ENCODE measurements around the gene MCIDAS. TPM values are rescaled to one million over a fixed set of nuclear protein-coding genes. Genes with fewer than 3 reads are reported as not detected.

Gene MCIDAS
- total RNA-seq, 2 experiments from 2014 or later, result not detected

DNA sequence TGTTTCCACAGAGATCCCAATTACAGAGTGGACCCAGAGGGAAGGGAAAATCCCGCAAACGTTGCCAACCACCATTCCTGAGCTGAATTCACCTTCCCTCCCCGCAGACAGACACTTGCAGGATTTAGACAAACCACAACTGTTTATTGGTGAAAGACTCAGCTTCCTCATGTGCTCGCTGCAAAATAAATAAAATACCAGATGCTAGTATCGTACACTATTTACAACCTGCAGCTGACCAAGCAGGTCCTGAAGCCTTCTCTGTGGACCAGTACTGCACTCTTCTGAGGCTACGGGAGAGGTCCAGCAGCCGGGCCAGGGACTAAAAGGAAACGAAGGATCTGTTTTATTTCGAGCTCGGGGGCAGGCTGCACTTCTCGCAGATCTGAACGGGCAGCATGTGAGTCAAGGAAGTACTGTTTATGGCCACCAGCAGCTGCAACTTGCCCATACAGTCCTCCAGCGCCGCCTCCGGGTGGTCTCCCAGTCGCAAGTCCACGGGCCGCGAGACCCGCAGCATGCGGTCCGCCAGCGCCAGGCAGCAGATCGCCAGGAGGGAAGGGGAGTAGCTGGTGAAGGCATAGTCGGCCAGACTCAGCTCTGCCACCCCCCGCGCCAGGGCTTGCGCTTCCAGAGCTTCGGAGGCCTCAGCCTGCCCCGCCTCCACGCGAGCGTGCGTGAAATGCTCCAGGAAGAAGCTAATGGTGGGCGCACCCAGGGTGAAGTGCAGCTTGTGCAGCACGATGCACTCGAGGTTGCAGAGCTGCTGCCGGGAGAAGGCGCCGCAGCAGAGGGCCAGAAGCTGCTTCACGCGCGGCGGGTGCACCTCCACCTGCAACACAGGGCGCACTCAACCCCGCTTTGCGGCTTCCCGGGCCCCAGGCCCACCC is 4.2 kb upstream of the MCIDAS start:
- Mint-ChIP-seq H3K4me3 (peak overlapping the region; percentile 54), H3K36me3 (ENCODE audit: low read depth) (peaks cover 2% of the 10 kb centered on the region), H3K4me1 (ENCODE audit: low read depth) (peaks cover 35% of the 10 kb centered on the region), H3K9me3 (ENCODE audit: insufficient read depth) (no peaks in the 10 kb centered on the region), H3K27ac (no peak overlapping the region), H3K27me3 (ENCODE audit: low read depth) (peaks cover 70% of the 10 kb centered on the region)
- ChIA-PET POLR2A (interaction anchor here (0.6 to 1.7 kb wide), 3 partner anchors 10 to 96 kb away, joined by 3 to 4 read pairs (median 3); no protein-coding TSS in a partner anchor), CTCF (interaction anchor here (0.8 to 2.0 kb wide), 6 partner anchors 9 to 704 kb away, joined by 3 to 8 read pairs (median 4); no protein-coding TSS in a partner anchor)
- ATAC-seq (no peak), DNase-seq (peak; percentile 30)

DNA sequence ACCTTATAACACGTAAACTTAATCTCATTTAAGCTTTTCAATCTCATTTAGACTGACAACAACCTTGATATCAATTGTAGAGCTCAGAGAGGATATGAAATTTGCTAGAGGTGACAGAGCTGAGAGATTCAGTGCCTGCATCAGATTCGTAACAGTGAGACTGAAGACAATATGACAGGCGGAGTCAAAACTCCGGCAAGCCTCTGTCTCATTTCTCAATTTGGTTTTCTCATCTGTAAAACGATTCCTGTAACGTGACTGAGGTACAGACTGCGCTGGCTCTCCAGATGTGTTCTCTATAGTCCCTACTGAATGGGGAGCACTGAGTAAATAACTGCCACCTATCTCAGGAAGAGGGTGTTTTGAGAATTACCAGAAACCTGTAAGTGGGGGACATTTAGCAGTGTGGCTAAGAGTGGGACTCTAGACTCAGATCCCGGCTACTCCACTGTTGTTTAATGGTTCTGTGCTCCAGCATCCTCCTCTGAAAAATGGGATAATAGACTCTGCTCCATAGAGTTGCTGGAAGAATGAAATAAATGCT is 3.0 kb upstream of the MCIDAS start:
- ChIA-PET POLR2A (no interaction called here), CTCF (no interaction called here)
- Mint-ChIP-seq H3K9me3 (ENCODE audit: insufficient read depth) (no peaks in the 10 kb centered on the region), H3K27me3 (ENCODE audit: low read depth) (peaks cover 77% of the 10 kb centered on the region), H3K36me3 (ENCODE audit: low read depth) (peaks cover 2% of the 10 kb centered on the region), H3K4me3 (no peak overlapping the region), H3K4me1 (ENCODE audit: low read depth) (peaks cover 39% of the 10 kb centered on the region), H3K27ac (no peak overlapping the region)
- ATAC-seq (no peak), DNase-seq (peak; percentile 18)

DNA sequence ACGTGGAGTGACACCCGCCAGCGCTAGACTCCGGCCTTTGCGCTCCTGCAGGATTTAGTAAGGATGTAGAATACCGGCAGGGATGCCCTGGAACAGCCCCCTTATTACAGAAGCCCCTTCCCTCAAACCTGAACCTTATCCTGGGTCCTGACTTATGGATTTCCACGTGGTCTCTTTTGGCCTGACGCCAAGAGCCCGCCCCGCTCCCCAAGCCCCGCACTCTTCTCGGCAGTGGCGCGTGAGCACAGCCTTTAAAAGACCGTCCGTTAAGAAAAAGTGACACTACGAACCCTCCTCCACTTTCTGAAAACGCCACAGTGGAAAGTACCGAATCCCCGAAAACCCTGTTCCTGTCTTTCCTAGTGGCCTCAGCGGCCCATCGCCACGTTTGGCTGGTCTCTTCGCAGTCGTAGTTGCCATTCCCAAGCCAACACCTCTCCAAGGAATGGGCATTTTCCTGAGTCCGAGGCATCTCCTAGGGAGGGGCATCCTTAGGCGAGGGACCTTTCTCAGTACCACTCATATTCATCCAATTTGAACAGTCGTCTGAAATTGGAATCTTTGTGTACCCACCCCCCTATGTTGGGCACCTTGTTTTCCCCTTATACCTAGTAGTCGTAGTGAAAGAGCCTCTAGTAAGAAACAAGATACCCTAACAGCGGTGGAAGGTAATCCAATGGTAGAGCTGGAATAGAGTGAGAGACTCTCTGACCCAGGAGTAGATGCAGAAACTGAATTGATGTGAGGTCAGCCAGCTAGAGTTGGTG is 732 bp upstream of the MCIDAS start:
- ATAC-seq (no peak), DNase-seq (peak; percentile 18)
- CTCF ChIA-PET, result interaction anchor here (1.0 kb wide), 1 partner anchor 52 kb away, joined by 4 read pairs; no protein-coding TSS in a partner anchor
- H3K4me3 Mint-ChIP-seq, result peak overlapping the region; percentile 59
- POLR2A ChIA-PET, result no interaction called here
- H3K27me3 Mint-ChIP-seq (ENCODE audit: low read depth), result peaks cover 88% of the 10 kb centered on the region
- no peaks in the 10 kb centered on the region for H3K9me3 Mint-ChIP-seq (ENCODE audit: insufficient read depth)
- no peaks in the 10 kb centered on the region for H3K36me3 Mint-ChIP-seq (ENCODE audit: low read depth)
- no peak overlapping the region for H3K27ac Mint-ChIP-seq
- H3K4me1 Mint-ChIP-seq (ENCODE audit: low read depth), result peaks cover 39% of the 10 kb centered on the region

DNA sequence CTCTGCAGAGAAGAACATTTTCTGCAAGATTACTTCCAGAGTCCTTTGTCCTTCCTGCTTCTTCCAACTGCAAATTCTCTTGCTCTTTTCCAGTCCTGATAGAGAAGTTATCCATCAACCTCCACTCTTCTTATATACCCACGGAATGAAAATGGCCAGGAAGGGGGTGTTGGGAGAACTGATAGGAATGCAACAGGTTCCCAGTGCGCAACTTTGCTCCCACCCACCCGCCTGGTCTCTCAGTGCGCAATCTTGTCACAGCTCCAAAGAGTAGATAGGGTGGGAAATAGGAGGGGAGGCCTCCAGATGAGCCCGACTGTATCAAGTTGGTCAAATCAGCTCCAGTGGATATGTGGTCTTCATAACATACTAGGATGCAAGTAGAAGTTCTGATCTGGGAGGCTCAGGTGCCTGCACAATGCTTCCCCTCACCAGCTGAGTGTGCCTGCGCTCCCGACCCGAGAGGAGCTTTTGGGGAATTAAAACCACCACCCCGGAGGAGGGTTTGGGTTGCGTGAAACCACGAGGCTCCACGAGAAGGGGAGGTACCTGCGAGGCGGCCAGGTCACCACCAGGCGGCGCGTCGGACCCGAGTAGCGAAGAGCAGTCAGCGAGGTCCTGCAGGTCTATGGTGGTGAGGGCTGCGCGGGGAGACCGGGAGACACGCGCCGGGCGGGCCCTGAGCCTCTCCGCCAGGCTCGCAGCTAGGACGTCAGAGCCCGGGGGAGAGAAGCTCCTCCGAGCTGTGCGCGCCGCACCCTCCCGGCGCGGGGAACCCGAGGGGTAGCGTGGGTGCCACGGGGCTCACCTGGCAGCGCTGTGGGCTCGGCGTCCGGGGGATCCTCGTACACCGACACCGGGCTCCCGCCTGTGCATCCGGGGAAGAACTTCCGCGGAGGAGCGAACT is 835 bp downstream of the MCIDAS start:
- ChIA-PET CTCF (interaction anchor here (0.7 to 1.8 kb wide), 14 partner anchors 8 to 320 kb away, joined by 3 to 6 read pairs (median 3); partner anchors contain the start of genes DHX29 and MTREX), POLR2A (no interaction called here)
- H3K4me3 Mint-ChIP-seq, result peak overlapping the region; percentile 59
- H3K9me3 Mint-ChIP-seq (ENCODE audit: insufficient read depth), result no peaks in the 10 kb centered on the region
- peaks cover 29% of the 10 kb centered on the region for H3K4me1 Mint-ChIP-seq (ENCODE audit: low read depth)
- H3K36me3 Mint-ChIP-seq (ENCODE audit: low read depth), result peaks cover 2% of the 10 kb centered on the region
- H3K27me3 Mint-ChIP-seq (ENCODE audit: low read depth), result peaks cover 84% of the 10 kb centered on the region
- H3K27ac Mint-ChIP-seq, result no peak overlapping the region
- DNase-seq (peak; percentile 76), ATAC-seq (peak; percentile 72)

DNA sequence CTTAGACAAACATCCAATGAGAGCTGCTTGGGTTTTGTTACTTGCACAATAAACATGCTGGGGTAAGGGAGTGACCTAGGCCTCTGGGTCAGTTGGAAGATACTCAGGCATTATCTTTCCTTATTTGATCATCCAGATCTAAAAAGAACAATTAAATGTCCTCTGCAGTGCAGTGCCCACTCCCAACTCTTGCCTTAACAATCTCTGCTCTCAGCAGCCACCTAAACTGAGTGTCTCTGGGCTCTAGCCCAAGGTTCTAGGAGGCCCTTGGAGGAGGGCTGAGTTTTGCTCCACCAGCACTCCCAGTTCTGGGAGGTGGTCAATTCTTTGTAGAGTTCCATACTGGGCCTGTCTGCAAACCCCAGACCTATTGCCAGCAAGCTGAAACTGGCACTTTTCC is 1.8 kb downstream of the MCIDAS start:
- H3K27me3 Mint-ChIP-seq (ENCODE audit: low read depth), result peaks cover 84% of the 10 kb centered on the region
- DNase-seq (peak; percentile 17), ATAC-seq (no peak)
- H3K4me1 Mint-ChIP-seq (ENCODE audit: low read depth), result peaks cover 32% of the 10 kb centered on the region
- H3K9me3 Mint-ChIP-seq (ENCODE audit: insufficient read depth), result no peaks in the 10 kb centered on the region
- no peak overlapping the region for H3K4me3 Mint-ChIP-seq
- POLR2A ChIA-PET, result no interaction called here
- H3K36me3 Mint-ChIP-seq (ENCODE audit: low read depth), result peaks cover 2% of the 10 kb centered on the region
- CTCF ChIA-PET, result interaction anchor here (0.6 to 1.8 kb wide), 7 partner anchors 29 to 82 kb away, joined by 3 to 5 read pairs (median 4); partner anchors contain the start of genes DHX29 and MTREX
- H3K27ac Mint-ChIP-seq, result no peak overlapping the region

DNA sequence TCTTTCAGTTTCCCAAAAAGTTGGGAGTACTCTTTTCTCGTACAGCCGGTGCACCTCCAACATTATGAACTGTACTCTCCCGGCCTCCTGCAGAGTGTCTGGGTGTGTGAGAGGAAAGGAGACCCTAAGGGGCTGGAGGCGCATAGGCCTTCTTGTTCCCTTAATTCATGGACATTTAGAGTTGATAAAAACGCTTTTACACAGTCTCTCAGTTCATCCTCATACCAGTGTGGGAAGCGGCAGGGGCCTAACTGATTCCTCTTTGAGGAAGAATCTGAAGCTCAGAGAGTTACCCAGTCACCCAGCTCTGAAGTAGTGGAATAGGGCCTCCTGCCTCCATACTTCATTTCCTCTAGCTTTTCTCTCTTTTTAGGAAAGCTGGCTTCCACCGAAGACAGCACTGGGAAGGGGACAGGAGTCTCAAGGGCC is 3.3 kb downstream of the MCIDAS start:
- no peaks in the 10 kb centered on the region for H3K9me3 Mint-ChIP-seq (ENCODE audit: insufficient read depth)

DNA sequence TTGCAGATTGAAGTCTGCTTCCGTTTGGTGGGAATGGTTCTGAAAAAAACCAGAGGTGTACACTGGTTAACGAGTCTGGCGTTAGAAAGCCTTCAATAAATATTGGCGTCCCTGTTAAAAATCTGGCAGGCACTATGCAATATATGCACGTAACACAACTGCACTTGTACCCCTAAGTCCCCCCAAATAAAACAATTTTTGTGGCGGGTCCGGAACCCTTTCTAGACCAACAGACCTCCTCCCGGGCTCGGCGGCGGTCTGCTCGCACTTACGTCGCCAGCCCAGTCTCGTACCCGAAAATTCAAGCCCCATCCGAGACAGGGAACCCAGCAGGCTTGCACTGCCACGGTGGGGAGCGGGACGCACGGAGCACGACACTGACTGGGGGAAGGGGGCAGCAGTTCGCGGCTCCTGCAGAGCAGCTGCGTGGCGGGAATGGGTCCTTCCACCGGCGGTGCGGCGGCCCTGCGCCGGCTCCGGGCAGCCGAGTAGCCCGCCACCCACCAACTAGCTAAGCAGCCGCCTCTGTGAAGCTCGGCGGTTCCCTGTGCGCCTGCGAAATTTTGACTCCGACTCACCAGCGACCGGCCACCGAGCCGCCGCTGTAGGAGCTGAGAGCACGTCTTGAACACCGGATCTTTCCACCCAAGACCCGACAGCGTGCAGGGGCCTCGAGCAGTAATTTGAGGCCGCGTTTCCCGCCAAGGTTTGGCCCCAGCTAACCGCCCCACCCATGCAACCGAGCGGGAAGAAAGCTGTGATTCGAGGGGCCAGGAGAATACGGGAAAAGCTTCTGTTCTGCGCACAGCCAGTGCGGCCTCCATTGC is 3.9 kb downstream of the MCIDAS start:
- H3K4me1 Mint-ChIP-seq (ENCODE audit: low read depth), result peaks cover 36% of the 10 kb centered on the region
- peak overlapping the region; percentile 36 for H3K4me3 Mint-ChIP-seq
- H3K36me3 Mint-ChIP-seq (ENCODE audit: low read depth), result peaks cover 2% of the 10 kb centered on the region
- ATAC-seq, result no peak
- ChIA-PET CTCF (interaction anchor here (0.7 to 1.4 kb wide), 4 partner anchors 10 to 71 kb away, joined by 3 to 5 read pairs (median 4); partner anchors contain the start of gene CDC20B), POLR2A (interaction anchor here (0.7 kb wide), 1 partner anchor 574 kb away, joined by 3 read pairs; no protein-coding TSS in a partner anchor)
- no peaks in the 10 kb centered on the region for H3K9me3 Mint-ChIP-seq (ENCODE audit: insufficient read depth)
- DNase-seq, result peak; percentile 30
- peaks cover 79% of the 10 kb centered on the region for H3K27me3 Mint-ChIP-seq (ENCODE audit: low read depth)
- no peak overlapping the region for H3K27ac Mint-ChIP-seq

More for the DNA sequence above, 3.3 kb downstream of the MCIDAS start:
- ChIA-PET CTCF (interaction anchor here (0.7 to 1.4 kb wide), 4 partner anchors 11 to 71 kb away, joined by 3 to 5 read pairs (median 4); partner anchors contain the start of gene CDC20B), POLR2A (interaction anchor here (0.7 kb wide), 1 partner anchor 574 kb away, joined by 3 read pairs; no protein-coding TSS in a partner anchor)
- no peak for ATAC-seq
- peaks cover 80% of the 10 kb centered on the region for H3K27me3 Mint-ChIP-seq (ENCODE audit: low read depth)
- DNase-seq, result peak; percentile 14
- no peak overlapping the region for H3K27ac Mint-ChIP-seq
- peaks cover 2% of the 10 kb centered on the region for H3K36me3 Mint-ChIP-seq (ENCODE audit: low read depth)
- peak overlapping the region; percentile 36 for H3K4me3 Mint-ChIP-seq
- peaks cover 36% of the 10 kb centered on the region for H3K4me1 Mint-ChIP-seq (ENCODE audit: low read depth)

DNA sequence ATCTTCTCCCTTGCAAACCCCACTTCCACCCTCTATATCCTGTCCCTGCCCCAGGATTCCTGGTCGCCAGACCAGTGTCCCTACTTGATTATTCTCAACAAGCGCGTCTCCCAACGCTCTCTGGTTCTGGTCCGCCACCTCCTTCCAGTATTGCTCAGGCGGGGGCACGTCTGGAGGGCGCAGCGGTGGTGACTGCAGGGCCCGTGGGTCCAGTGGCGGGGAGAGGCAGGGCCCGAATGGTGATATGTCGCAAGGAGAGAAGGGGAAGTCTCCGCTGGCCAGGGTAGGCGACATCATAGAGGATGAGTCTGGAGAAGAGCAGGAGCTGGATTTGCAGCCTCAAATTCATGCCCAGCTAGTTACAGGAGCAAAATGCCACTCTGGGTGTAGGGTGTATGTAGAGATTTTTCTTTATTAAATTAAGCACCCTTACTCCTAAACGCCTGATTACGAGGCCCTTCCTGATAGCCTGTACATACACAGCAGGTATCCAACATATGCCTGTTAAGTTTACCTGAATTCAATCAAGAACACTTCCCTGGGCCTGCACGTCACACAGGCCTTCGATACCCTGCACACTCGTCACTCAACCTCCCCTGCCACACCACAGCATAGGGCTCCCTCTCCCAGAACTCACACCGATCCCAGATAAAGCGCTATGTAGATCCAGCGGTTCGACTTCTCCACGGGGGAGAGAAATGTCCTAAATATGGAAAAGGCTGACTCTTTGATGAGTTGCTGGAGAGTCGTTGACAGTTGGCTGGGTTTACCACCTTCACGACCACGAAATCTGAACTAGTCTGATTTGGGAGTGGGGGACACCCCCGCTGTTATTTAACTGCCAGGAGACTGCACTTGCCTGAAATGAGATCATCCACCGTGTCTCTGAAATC is 4.8 kb downstream of the MCIDAS start:
- H3K27me3 Mint-ChIP-seq (ENCODE audit: low read depth), result peaks cover 75% of the 10 kb centered on the region
- ATAC-seq, result no peak
- ChIA-PET CTCF (interaction anchor here (1.4 kb wide), 2 partner anchors 9 to 10 kb away, joined by 3 to 5 read pairs; no protein-coding TSS in a partner anchor), POLR2A (no interaction called here)
- H3K4me3 Mint-ChIP-seq, result peak overlapping the region; percentile 23
- DNase-seq, result peak; percentile 20
- H3K36me3 Mint-ChIP-seq (ENCODE audit: low read depth), result peaks cover 2% of the 10 kb centered on the region
- no peaks in the 10 kb centered on the region for H3K9me3 Mint-ChIP-seq (ENCODE audit: insufficient read depth)
- no peak overlapping the region for H3K27ac Mint-ChIP-seq
- peaks cover 30% of the 10 kb centered on the region for H3K4me1 Mint-ChIP-seq (ENCODE audit: low read depth)

DNA sequence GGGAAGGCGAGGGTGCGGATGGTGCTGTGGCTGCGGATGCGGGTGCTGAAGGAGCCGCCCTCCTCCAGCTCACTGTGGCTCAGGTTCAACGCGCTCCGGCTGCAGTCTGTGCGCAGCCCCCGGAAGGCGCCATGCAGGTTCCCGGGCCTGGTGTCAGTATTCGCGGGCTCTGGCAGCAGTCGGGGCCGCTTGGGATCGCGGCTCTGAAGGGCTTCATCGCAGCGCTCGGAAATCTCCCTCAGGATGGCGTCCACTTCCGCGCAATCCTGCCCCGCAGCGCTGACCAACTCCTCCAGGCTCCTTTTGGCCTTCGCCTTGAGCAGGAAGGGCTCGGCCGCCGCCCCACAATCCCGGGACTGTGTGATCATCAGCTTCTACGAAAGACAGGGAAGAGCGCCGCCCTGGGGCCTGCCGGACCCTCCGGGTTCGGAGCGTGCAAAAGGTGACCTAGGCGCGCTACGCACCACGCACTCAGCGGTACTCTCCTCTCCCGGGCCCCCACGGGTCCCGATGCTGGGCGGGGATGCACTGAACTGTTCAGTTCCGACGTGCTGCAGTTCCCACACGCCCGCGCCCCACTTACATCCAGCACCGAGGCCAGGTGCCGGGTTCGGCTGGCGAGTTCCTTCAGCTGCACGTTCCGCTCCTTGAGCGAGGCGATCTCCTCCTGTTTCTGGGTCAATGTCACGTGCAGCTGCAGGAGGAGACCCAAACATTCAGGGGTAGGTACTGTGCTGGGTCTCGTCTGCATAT is 6.5 kb downstream of the MCIDAS start:
- ChIA-PET CTCF (interaction anchor here (0.7 kb wide), 2 partner anchors 33 to 61 kb away, joined by 3 read pairs; partner anchors contain the start of gene GPX8), POLR2A (interaction anchor here (1.4 kb wide), 1 partner anchor 12 kb away, joined by 4 read pairs; no protein-coding TSS in a partner anchor)
- Mint-ChIP-seq H3K9me3 (ENCODE audit: insufficient read depth) (no peaks in the 10 kb centered on the region), H3K36me3 (ENCODE audit: low read depth) (peaks cover 2% of the 10 kb centered on the region), H3K27me3 (ENCODE audit: low read depth) (peaks cover 66% of the 10 kb centered on the region), H3K4me3 (peak overlapping the region; percentile 69), H3K27ac (no peak overlapping the region), H3K4me1 (ENCODE audit: low read depth) (peaks cover 24% of the 10 kb centered on the region)
- peak; percentile 49 for ATAC-seq
- peak; percentile 27 for DNase-seq

All from activated CD8-positive, alpha-beta T cell treated with anti-CD3 and anti-CD28 coated beads, Interleukin-2, amount 10 ng/mL, durations not matched to agents 7 days and 5 days (primary cell).